HepG2 (cell line): Measurements from ENCODE around the gene FXR2. TPM values are rescaled to one million over a fixed set of nuclear protein-coding genes. Genes with fewer than 3 reads are reported as not detected.

ENCODE experiments used
- GZF1 ChIP-seq: sonication (generic); formaldehyde crosslinking; IDR thresholded peaks from 2 replicates; pipeline ENCODE4 v1.5.1; 2020; ENCODE audit warnings: mild to moderate bottlenecking, missing genetic modification reagents
- HDAC6 ChIP-seq: fragments of 200-600 bp; sonication (generic); IDR thresholded peaks from 2 replicates; pipeline ENCODE4 v1.7.0; 2017; ENCODE audit warnings: mild to moderate bottlenecking, antibody characterized with exemption, low read length, low read depth
- JARID2 ChIP-seq: sonication (generic); formaldehyde crosslinking; IDR thresholded peaks from 2 replicates; pipeline ENCODE4 v1.8.1; 2023; ENCODE audit warnings: missing genetic modification reagents, inconsistent platforms; ENCODE audit not compliant: insufficient replicate concordance
- KLF11 ChIP-seq: IDR thresholded peaks from 2 replicates; pipeline ENCODE4 v1.6.1; 2016; ENCODE audit warnings: missing compliant biosample characterization
- MBNL3 ChIP-seq: fragments of 250-450 bp; sonication (Bioruptor Pico); conservative IDR thresholded peaks from 2 replicates; pipeline ENCODE4 v1.8.0; 2022; ENCODE audit warnings: mild to moderate bottlenecking, inconsistent platforms
- NR2C2 ChIP-seq: sonication (generic); formaldehyde crosslinking; IDR thresholded peaks from 2 replicates; pipeline ENCODE4 v1.4.0; 2020; ENCODE audit warnings: missing genetic modification reagents, mild to moderate bottlenecking, moderate library complexity, borderline replicate concordance
- RXRB ChIP-seq: IDR thresholded peaks from 2 replicates; pipeline ENCODE4 v1.6.1; 2016; ENCODE audit warnings: borderline replicate concordance, missing genetic modification reagents, missing compliant biosample characterization
- SOX13 ChIP-seq, 3 experiments: fragments of 450-650 bp in 1 of 3; sonication (generic) in 1 of 3; formaldehyde crosslinking in 1 of 3; IDR thresholded peaks in 2 of 3; conservative IDR thresholded peaks in 1 of 3; 2 replicates each; pipeline versions ENCODE4 v1.5.0 to v1.6.1; 2016 to 2020; ENCODE audit warnings: antibody characterized with exemption in 1 of 3, mild to moderate bottlenecking in 1 of 3, missing compliant biosample characterization in 1 of 3, missing genetic modification reagents in 1 of 3, moderate library complexity in 1 of 3
- SP140L ChIP-seq: sonication (generic); formaldehyde crosslinking; IDR thresholded peaks from 2 replicates; pipeline ENCODE4 v1.4.0; 2020; ENCODE audit warnings: missing genetic modification reagents, borderline replicate concordance
- STAT6 ChIP-seq: sonication (generic); formaldehyde crosslinking; IDR thresholded peaks from 2 replicates; pipeline ENCODE4 v1.4.0; 2020; ENCODE audit warnings: missing genetic modification reagents, mild to moderate bottlenecking, borderline replicate concordance
- TRAFD1 ChIP-seq: sonication (generic); formaldehyde crosslinking; IDR thresholded peaks from 2 replicates; pipeline ENCODE4 v1.5.1; 2020; ENCODE audit warnings: missing genetic modification reagents, mild to moderate bottlenecking, borderline replicate concordance
- ZBED4 ChIP-seq: sonication (generic); formaldehyde crosslinking; IDR thresholded peaks from 2 replicates; pipeline ENCODE4 v1.4.0; 2020; ENCODE audit warnings: missing genetic modification reagents, borderline replicate concordance
- ZBTB33 ChIP-seq: sonication (generic); formaldehyde crosslinking; IDR thresholded peaks from 2 replicates; pipeline ENCODE4 v1.4.0; 2020; ENCODE audit warnings: missing genetic modification reagents
- ZBTB7A ChIP-seq: sonication (generic); formaldehyde crosslinking; IDR thresholded peaks from 2 replicates; pipeline ENCODE4 v1.8.0; 2022; ENCODE audit warnings: mild to moderate bottlenecking, missing genetic modification reagents
- ZNF34 ChIP-seq: sonication (generic); formaldehyde crosslinking; IDR thresholded peaks from 2 replicates; pipeline ENCODE4 v1.4.0; 2020; ENCODE audit warnings: mild to moderate bottlenecking, missing genetic modification reagents, borderline replicate concordance
- ZNF510 ChIP-seq: sonication (generic); formaldehyde crosslinking; IDR thresholded peaks from 2 replicates; pipeline ENCODE4 v1.4.0; 2020; ENCODE audit warnings: low read depth, mild to moderate bottlenecking, missing genetic modification reagents
- ZNF75D ChIP-seq: sonication (generic); formaldehyde crosslinking; IDR thresholded peaks from 2 replicates; pipeline ENCODE4 v1.8.1; 2023; ENCODE audit warnings: missing genetic modification reagents, mild to moderate bottlenecking, borderline replicate concordance
- polyA plus RNA-seq, 8 experiments: library from polyadenylated mRNA; depleted of rRNA in 3 of 8; stranded (reverse) in 7 of 8; unstranded in 1 of 8; fragments of >200 nt; fragmentation: Illumina TruSeq in 4 of 8; extraction: Trizol in 4 of 8; gene quantifications; 2 replicates each; pipeline versions ENCODE4 v1.2.1 to v1.2.3, GENCODE V29; 2011 to 2016; ENCODE audit warnings: low read depth in 4 of 8, missing spikeins in 1 of 8, mixed read lengths in 1 of 8; ENCODE audit not compliant: insufficient read depth in 1 of 8
- total RNA-seq, 5 experiments: library from RNA; depleted of rRNA; stranded (reverse); fragments of >200 nt; fragmentation: Illumina TruSeq; extraction: Trizol; gene quantifications; 2 replicates each; pipeline ENCODE4 v1.2.3, GENCODE V29; 2016; ENCODE audit warnings: low read depth in 1 of 5

FXR2 gene
- total and polyA plus RNA-seq, 2 of the 13 experiments (the other 11 are each of a cell fraction or from before 2014, with no cell fraction given), result 20.9 to 24.4 TPM

GRCh38 chr17:7627250-7628121 lies 12.8 kb upstream of the FXR2 start, which contains the start of gene SAT2 (continued):
- TF ChIP-seq ZNF510 (CRISPR knock-in tag) (no peak), SOX13 (IDR thresholded peaks at IDR 0.05) (no peak), SOX13 (CRISPR knock-in tag; conservative IDR thresholded peaks at IDR 0.05 in 1 of 2, IDR thresholded peaks at IDR 0.05 in 1 of 2) (peak in 1 of 2 experiments; percentile 27; a peak in 1 of 4 replicates), ZBTB33 (no peak), ZBTB7A (CRISPR knock-in tag) (no peak), NR2C2 (peak; percentile 78), RXRB (peak; percentile 81), GZF1 (no peak), HDAC6 (no peak), STAT6 (CRISPR knock-in tag) (no peak), JARID2 (CRISPR knock-in tag) (no peak), TRAFD1 (CRISPR knock-in tag) (no peak), SP140L (no peak), MBNL3 (no peak), KLF11 (CRISPR knock-in tag) (peak; percentile 89; the same call in 1 of the 2 replicates), ZNF34 (CRISPR knock-in tag) (peak; percentile 52; the same call in 1 of the 2 replicates), ZNF75D (CRISPR knock-in tag) (no peak), ZBED4 (peak; percentile 66; the same call in 1 of the 2 replicates)
